ENCODE data around the gene RAB5IF.

- TF ChIP-seq REST (IDR thresholded peaks at IDR 0.05; ENCODE audit: insufficient read depth in 1 of 2, low read depth in 2 of 2, low read length in 2 of 2) (no peak), FOXP2 (optimal IDR thresholded peaks at IDR 0.05; ENCODE audit: borderline replicate concordance, extremely low read depth, extremely low read length, insufficient read depth) (no peak), POLR2AphosphoS5 (IDR thresholded peaks at IDR 0.05; ENCODE audit: low read depth, low read length) (no peak), TAF1 (IDR thresholded peaks at IDR 0.05; ENCODE audit: borderline replicate concordance, insufficient read depth, low read length) (no peak)
Measured at GRCh38 chr20:36654506-36654905, 48.9 kb downstream of the RAB5IF start.

Measured in PFSK-1 (cell line).